ENCODE data around the gene PSMC5.
"Not testable (repeated sequence)": the region's sequence is repeated elsewhere in the genome, so short reads cannot be mapped to it uniquely, and the experiment has no call there.

The PSMC5 gene

DNA sequence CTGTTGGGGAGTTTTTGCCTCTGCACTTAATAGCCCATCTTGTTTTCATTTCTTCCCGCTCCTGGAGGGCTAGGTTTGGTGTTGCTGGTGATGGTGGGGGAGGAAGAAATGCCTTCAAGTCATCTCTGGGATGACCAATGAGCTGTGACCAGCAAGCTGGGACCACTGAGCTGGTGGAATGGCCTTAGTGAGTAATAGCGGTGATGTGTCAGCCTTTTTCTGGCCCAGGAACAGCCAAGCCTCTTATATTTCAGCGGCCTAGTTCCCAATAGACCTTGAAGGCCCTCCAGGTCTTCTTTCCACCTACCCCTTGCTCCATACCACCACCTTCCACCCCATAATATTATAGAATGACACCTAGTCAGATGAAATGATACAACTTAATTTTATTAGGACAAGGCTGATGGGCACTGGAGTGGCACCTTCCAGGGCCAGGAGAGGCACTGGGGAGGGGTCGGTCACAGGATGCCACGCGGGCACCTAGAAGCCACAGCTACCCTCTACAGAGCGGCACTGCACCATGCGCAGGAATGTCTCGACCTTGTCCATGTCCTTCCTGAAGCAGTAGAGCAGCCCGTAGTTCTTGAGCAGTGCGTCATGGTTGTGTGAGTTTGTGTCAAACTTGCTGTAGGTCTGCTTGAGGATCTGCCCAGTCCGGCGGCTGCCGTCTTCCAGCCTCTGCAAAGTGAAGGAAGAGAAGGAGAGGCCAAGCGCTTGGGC, 44.6 kb downstream of the PSMC5 start:
- DNase-seq (ENCODE audit: low spot score); in situ Hi-C loops (cut with MboI; ENCODE audit: low sequenced_read_pairs, unreplicated experiment): not testable (repeated sequence)

DNA sequence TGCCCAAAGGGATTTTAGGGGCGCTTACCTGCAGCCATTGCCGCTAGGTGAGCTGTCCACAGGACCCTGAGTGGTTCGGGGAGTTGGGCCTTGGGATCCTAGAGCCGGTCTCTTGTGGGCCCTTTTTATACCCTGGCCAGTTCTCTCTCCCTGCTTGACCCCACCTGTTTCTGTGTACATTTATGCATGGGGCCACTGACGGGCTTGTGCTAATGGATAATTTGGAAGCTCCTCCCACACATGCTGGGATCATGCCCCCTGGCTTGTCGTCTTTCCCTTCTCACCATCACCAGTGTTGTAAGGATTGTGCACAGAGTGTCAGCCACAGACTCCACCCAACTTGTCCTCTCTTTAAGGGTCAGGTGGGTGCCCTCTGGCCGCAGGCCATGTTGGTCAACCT, 46.3 kb downstream of the PSMC5 start, which contains the start of gene CSH2:
Gene CSH2, minus strand, starts transcription at position 101 of the 400 bp plus-strand sequence. Its CDS starts 63 bp downstream, at position 38.
- in situ Hi-C loops (cut with MboI; ENCODE audit: low sequenced_read_pairs, unreplicated experiment); DNase-seq (ENCODE audit: low spot score): not testable (repeated sequence)

DNA sequence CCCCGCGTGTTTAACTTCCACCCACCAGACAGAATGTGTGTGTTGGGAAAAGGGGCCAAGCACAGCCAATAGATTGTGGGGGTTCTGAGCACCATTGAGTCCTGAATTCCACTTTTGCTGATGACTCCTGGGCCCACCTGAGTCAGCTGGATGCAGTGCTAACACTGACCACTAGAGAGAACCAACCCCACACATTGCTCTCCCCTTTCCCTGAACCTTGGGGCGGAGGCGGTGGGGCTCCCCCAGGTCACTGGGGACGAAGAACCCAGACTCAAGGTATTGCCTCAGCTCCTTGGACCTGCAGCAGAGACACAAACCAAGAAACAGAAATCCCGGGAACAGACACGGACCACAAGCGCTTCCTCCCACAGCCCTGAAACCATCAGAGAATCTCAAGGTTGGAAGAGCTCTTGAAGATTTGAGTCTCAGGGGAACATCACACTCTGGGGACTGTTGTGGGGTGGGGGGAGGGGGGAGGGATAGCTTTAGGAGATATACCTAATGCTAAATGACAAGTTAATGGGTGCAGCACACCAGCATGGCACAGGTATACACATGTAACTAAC, 46.9 kb downstream of the PSMC5 start:
- in situ Hi-C loops (cut with MboI; ENCODE audit: low sequenced_read_pairs, unreplicated experiment) = not testable (repeated sequence)

DNA sequence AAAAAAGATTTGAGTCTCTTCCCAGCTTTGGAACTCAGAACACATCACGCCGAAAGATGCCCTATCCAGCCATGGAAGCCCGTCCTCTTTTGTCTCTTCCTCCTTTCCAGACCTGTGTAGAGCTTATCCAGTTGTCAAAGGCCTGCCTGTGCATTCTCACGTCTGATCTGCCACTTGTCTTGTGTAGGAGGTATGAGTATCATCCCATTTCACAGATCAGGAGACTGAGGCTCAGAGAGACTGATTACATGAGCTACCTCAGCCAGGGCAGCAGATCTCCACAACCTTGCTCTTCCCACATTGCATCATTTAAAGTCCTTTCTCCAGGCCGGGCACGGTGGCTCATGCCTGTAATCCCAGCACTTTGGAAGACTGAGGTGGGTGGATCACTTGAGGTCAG, 47.5 kb downstream of the PSMC5 start:
- in situ Hi-C loops (cut with MboI; ENCODE audit: low sequenced_read_pairs, unreplicated experiment) = not testable (repeated sequence)

More for the DNA sequence above, 46.9 kb downstream of the PSMC5 start:
- not testable (repeated sequence) for DNase-seq (ENCODE audit: low spot score)

DNA sequence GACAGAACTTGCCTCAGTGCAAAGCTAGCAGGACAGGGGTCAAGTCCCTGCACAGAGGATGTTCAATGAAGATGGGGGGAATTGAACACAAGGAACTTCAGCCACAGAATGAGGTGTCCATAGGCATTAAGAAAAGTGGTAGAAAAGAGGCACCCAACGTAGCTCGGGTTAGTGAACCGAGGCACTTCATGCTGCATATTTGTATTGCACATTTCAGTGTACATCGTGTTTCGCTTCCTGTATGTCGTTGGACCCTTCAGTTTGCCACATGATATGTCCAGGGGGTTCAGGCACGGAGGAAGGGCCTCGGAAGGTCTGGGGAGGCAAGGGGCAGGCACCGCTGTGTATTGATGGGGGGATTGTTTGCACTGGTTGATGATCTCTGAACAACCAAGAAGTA, 51.2 kb downstream of the PSMC5 start:
- in situ Hi-C loops (cut with MboI; ENCODE audit: low sequenced_read_pairs, unreplicated experiment); DNase-seq (ENCODE audit: low spot score): not testable (repeated sequence)

More for the DNA sequence above, 47.5 kb downstream of the PSMC5 start:
- DNase-seq (ENCODE audit: low spot score) = not testable (repeated sequence)

- in situ Hi-C loops (cut with MboI; ENCODE audit: low sequenced_read_pairs, unreplicated experiment) = no loop called here
- DNase-seq (ENCODE audit: low spot score) = no peak
- no peak for TF ChIP-seq CTCF (IDR thresholded peaks at IDR 0.05; ENCODE audit: borderline replicate concordance, control extremely low read depth, extremely low read depth, insufficient read depth, missing control alignments)
These were observed 53.5 kb downstream of the PSMC5 start for GRCh38 chr17:63880706-63881105.

GRCh38 chr17:63881337-63881736, 54.1 kb downstream of the PSMC5 start:
- in situ Hi-C loops (cut with MboI; ENCODE audit: low sequenced_read_pairs, unreplicated experiment); DNase-seq (ENCODE audit: low spot score): not testable (repeated sequence)
